Stimulated activated memory B cell treated with anti-CD40 and anti-IgM and Interleukin-4, amounts not matched to agents 10 μg/mL and 1 μg/mL and 100 μg/mL, for 72 hours (primary cell): Measurements from ENCODE around the gene PIK3R5.
"Not testable (repeated sequence)": the region's sequence is repeated elsewhere in the genome, so short reads cannot be mapped to it uniquely, and the experiment has no call there.

Experiments used
- ATAC-seq: fragments of 150-1000 bp; cut with Tn5 transposase; 2 replicates; pipeline ENCODE4 v1.10.0; 2021
- H3K27ac Mint-ChIP-seq: one replicate; pipeline ENCODE4 v1.8.0; 2022; ENCODE audit warnings: mild to moderate bottlenecking, mixed read lengths
- H3K27me3 Mint-ChIP-seq: one replicate; pipeline ENCODE4 v1.8.0; 2022; ENCODE audit warnings: mixed read lengths
- H3K36me3 Mint-ChIP-seq: one replicate; pipeline ENCODE4 v1.8.0; 2022; ENCODE audit warnings: mixed read lengths
- H3K4me1 Mint-ChIP-seq: one replicate; pipeline ENCODE4 v1.8.0; 2022; ENCODE audit warnings: mixed read lengths
- H3K4me3 Mint-ChIP-seq: one replicate; pipeline ENCODE4 v1.8.0; 2022; ENCODE audit warnings: mild to moderate bottlenecking, moderate library complexity, mixed read lengths
- H3K9me3 Mint-ChIP-seq: one replicate; pipeline ENCODE4 v1.8.0; 2022; ENCODE audit warnings: mixed read lengths

Gene PIK3R5

DNA sequence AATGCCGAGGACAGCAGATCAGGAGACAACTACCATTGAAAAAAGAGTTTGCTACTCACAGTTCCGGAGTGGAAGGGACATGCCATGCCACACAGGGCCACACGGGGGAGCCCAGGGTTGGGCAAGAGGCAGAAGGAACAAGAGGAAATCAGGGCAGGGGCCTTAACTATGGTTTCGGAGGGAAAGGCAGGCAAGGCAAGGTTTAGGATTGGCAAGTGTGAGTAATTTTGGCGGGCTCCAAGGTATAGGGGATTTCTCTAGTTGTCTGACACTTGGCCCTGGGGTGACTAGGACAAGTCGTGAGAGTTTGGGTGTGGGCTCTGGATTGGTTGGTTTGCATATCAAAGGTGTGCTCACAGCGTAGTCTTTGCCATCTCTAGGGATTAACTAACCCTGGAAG lies 28.8 kb upstream of the PIK3R5 start:
- peaks cover 7% of the 10 kb centered on the region for H3K27me3 Mint-ChIP-seq
- ATAC-seq: peak; percentile 69

GRCh38 chr17:8991514-8992285 lies 26.2 kb upstream of the PIK3R5 start:
- peak; percentile 60 for ATAC-seq
- Mint-ChIP-seq H3K36me3 (peaks cover 7% of the 10 kb centered on the region), H3K4me3 (no peak overlapping the region), H3K9me3 (peaks cover 5% of the 10 kb centered on the region), H3K4me1 (peaks cover 12% of the 10 kb centered on the region), H3K27ac (peak overlapping the region; percentile 28), H3K27me3 (peaks cover 9% of the 10 kb centered on the region)

More for the DNA sequence above, 28.8 kb upstream of the PIK3R5 start:
- H3K9me3 Mint-ChIP-seq: peaks cover 3% of the 10 kb centered on the region
- peaks cover 12% of the 10 kb centered on the region for H3K4me1 Mint-ChIP-seq
- no peak overlapping the region for H3K27ac Mint-ChIP-seq
- H3K4me3 Mint-ChIP-seq: no peak overlapping the region
- H3K36me3 Mint-ChIP-seq: no peaks in the 10 kb centered on the region

DNA sequence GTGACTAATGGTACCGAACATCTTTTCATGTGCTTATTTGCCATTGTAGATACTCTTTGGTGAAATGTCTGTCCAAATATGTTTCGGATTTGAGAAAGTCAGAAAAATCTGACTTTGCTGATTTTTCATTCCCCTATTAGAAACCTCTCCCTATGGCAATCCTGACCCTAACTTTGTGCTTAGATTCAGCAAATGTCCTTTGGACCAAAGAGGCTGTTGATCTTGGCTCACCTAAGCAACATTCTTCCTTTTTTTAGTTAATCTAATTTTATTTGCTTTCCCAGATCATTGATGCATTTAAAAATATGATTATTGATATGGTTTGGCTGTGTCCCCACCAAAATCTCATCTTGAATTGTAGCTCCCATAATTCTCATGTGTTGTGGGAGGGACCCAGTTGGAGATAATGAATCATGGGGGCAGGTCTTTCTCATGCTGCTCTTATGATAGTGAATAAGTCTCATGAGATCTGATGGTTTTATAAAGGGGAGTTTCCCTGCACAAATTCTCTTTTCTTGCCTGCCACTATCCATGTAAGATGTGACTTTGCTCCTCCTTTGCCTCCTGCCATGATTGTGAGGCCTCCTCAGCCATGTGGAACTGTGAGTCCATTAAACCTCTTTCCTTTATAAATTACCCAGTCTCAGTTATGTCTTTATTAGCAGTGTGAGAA lies 22.9 kb upstream of the PIK3R5 start:
- H3K9me3 Mint-ChIP-seq, H3K27me3 Mint-ChIP-seq: not testable (repeated sequence)

DNA sequence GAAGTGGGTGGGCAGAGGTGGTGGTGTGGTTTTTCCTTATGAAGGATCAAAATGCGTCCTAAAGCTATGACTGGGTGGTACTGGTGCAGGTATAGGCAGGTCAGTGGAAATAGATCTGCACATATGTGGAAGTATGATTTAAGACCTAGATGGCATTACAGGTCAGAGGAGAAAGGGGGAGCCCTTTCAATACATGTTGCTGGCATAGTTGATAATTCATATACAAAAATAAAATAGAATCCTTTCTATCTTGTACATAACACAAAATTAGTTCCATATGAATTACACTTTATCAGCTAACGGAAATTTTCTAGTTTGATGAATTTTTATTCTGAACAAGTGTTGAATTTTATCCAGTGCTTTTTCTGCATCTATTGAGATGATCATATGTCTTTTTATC lies 20.8 kb upstream of the PIK3R5 start:
- peaks cover 8% of the 10 kb centered on the region for H3K9me3 Mint-ChIP-seq
- peaks cover 27% of the 10 kb centered on the region for H3K4me1 Mint-ChIP-seq
- H3K36me3 Mint-ChIP-seq: peaks cover 14% of the 10 kb centered on the region
- H3K27me3 Mint-ChIP-seq: peaks cover 9% of the 10 kb centered on the region
- peak overlapping the region; percentile 86 for H3K27ac Mint-ChIP-seq
- no peak overlapping the region for H3K4me3 Mint-ChIP-seq
- no peak for ATAC-seq

More for the DNA sequence above, 22.9 kb upstream of the PIK3R5 start:
- H3K4me1 Mint-ChIP-seq: peaks cover 32% of the 10 kb centered on the region
- H3K4me3 Mint-ChIP-seq, ATAC-seq, H3K27ac Mint-ChIP-seq: not testable (repeated sequence)
- peaks cover 14% of the 10 kb centered on the region for H3K36me3 Mint-ChIP-seq

- peaks cover 30% of the 10 kb centered on the region for H3K4me1 Mint-ChIP-seq
- peak; percentile 89 for ATAC-seq
- H3K27ac Mint-ChIP-seq: peak overlapping the region; percentile 86
- H3K36me3 Mint-ChIP-seq: peaks cover 14% of the 10 kb centered on the region
- peaks cover 8% of the 10 kb centered on the region for H3K9me3 Mint-ChIP-seq
- no peak overlapping the region for H3K4me3 Mint-ChIP-seq
- H3K27me3 Mint-ChIP-seq: peaks cover 9% of the 10 kb centered on the region
Observed at GRCh38 chr17:8985054-8985701, 19.7 kb upstream of the PIK3R5 start.

- H3K36me3 Mint-ChIP-seq: peaks cover 14% of the 10 kb centered on the region
- H3K27ac Mint-ChIP-seq: peak overlapping the region; percentile 57
- not testable (repeated sequence) for H3K9me3 Mint-ChIP-seq, ATAC-seq, H3K27me3 Mint-ChIP-seq
- peak overlapping the region; percentile 19 for H3K4me3 Mint-ChIP-seq
- H3K4me1 Mint-ChIP-seq: peaks cover 39% of the 10 kb centered on the region
Observed at GRCh38 chr17:8984225-8984624, 18.7 kb upstream of the PIK3R5 start.

- no peak for ATAC-seq
- Mint-ChIP-seq H3K4me3 (no peak overlapping the region), H3K9me3 (peaks cover 6% of the 10 kb centered on the region), H3K27ac (no peak overlapping the region), H3K36me3 (peaks cover 7% of the 10 kb centered on the region), H3K27me3 (no peaks in the 10 kb centered on the region), H3K4me1 (peaks cover 39% of the 10 kb centered on the region)
Observed at GRCh38 chr17:8981443-8981842, 15.9 kb upstream of the PIK3R5 start.

DNA sequence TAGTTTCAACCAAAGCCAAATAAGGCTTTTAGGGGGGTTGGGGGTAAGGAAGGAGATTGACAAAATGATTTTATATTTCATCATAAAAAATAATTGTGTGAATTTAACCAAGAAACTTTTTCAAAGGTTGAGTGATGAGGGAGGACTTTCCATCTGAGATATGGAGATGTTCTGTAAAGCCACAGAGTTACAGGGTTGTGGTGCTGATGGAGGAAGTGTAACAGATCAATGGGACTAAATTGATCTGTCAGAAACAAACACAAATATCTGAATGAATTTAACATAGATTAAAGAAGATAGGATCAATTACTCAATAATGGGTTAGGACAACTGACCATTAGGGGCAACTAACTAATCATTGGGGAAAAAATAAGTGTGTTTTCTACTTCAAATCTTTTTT lies 14.2 kb upstream of the PIK3R5 start:
- no peaks in the 10 kb centered on the region for H3K36me3 Mint-ChIP-seq
- peak; percentile 53 for ATAC-seq

DNA sequence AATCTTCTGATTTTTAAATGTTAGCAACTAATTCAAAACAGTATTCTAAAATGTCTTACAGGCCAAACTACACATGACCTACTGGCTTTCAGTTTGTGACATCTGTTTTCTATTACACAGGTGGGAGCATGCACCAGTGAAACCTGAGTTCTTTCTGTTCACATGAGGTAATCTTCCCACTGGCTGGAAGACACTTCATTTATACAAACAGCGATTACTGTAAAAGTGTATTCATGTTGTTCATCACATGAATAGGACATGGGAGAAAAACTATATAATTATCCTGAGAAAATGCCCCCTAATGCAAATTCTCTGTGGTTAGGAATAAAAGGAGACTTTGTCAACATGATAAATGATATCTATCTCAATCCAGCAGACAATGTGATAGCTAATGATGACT lies 11.1 kb upstream of the PIK3R5 start:
- Mint-ChIP-seq H3K9me3 (peaks cover 3% of the 10 kb centered on the region), H3K4me3 (no peak overlapping the region), H3K4me1 (peaks cover 12% of the 10 kb centered on the region), H3K36me3 (no peaks in the 10 kb centered on the region), H3K27me3 (no peaks in the 10 kb centered on the region), H3K27ac (peak overlapping the region; percentile 24)
- ATAC-seq: no peak

More for the DNA sequence above, 14.2 kb upstream of the PIK3R5 start:
- H3K4me1 Mint-ChIP-seq: peaks cover 24% of the 10 kb centered on the region
- H3K27ac Mint-ChIP-seq: peak overlapping the region; percentile 63
- no peak overlapping the region for H3K4me3 Mint-ChIP-seq
- H3K9me3 Mint-ChIP-seq: peaks cover 3% of the 10 kb centered on the region
- H3K27me3 Mint-ChIP-seq: no peaks in the 10 kb centered on the region

DNA sequence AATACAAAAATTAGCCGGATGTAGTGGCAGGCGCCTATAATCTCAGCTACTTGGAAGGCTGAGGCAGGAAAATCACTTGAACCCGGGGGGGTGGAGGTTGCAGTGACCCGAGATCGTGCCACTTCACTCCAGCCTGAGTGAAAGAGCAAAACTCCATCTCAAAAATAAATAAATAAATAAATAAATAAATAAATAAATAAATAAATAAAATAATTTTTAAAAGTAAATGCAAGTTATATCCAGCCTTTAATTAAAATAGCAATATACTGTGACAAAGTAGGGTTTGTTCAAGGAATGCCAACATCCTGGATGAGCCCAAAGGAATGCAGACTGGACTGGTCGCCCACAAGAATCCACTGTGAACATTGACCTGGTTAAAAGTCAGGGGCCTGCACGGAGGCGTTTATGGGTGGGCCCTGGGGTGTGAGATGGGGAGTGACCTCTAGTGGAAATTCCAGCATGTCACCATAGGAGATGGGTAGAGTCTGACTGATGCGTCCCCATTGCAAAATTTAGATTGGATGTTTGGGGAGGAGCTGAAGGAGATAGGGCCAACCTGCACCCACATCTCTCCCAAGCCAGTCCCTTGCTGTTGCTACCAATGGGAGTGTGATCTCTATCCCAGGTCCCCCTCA lies 9.7 kb upstream of the PIK3R5 start:
- ATAC-seq: no peak
- Mint-ChIP-seq H3K27ac (no peak overlapping the region), H3K4me1 (peaks cover 10% of the 10 kb centered on the region), H3K36me3 (peaks cover 6% of the 10 kb centered on the region), H3K27me3 (no peaks in the 10 kb centered on the region), H3K4me3 (no peak overlapping the region), H3K9me3 (peaks cover 7% of the 10 kb centered on the region)

GRCh38 chr17:8969901-8970300 lies 4.4 kb upstream of the PIK3R5 start:
- peaks cover 18% of the 10 kb centered on the region for H3K9me3 Mint-ChIP-seq
- H3K4me3 Mint-ChIP-seq: no peak overlapping the region
- H3K4me1 Mint-ChIP-seq: peaks cover 20% of the 10 kb centered on the region
- H3K27me3 Mint-ChIP-seq: no peaks in the 10 kb centered on the region
- H3K36me3 Mint-ChIP-seq: peaks cover 23% of the 10 kb centered on the region
- H3K27ac Mint-ChIP-seq: no peak overlapping the region
- no peak for ATAC-seq

GRCh38 chr17:8968503-8968902 lies 3.0 kb upstream of the PIK3R5 start:
- ATAC-seq: no peak
- Mint-ChIP-seq H3K4me1 (peaks cover 31% of the 10 kb centered on the region), H3K36me3 (peaks cover 23% of the 10 kb centered on the region), H3K27me3 (no peaks in the 10 kb centered on the region), H3K4me3 (no peak overlapping the region), H3K27ac (peak overlapping the region; percentile 55), H3K9me3 (peaks cover 18% of the 10 kb centered on the region)

DNA sequence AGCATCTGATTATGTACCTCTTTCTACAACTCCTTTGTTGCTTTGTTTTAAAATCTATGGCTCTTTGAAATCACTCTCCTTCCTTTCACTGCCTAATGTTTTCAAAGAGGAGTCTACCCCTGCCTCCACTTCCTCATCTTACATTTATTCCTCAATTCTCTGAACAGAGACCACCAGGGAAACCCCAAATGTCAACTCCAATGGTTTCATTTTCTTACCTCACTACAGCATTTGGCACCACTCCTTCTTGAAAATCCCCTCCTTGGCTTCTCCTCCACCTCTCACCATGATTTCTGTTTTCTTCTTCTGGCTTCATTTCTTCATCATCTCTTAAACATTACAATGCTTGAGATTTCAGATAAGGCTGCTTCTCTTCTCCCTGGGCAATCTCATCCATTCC lies 2.4 kb upstream of the PIK3R5 start:
- H3K4me1 Mint-ChIP-seq: peaks cover 38% of the 10 kb centered on the region
- peaks cover 23% of the 10 kb centered on the region for H3K36me3 Mint-ChIP-seq
- H3K4me3 Mint-ChIP-seq: no peak overlapping the region
- H3K27me3 Mint-ChIP-seq: no peaks in the 10 kb centered on the region
- ATAC-seq: no peak
- peaks cover 18% of the 10 kb centered on the region for H3K9me3 Mint-ChIP-seq
- peak overlapping the region; percentile 55 for H3K27ac Mint-ChIP-seq

DNA sequence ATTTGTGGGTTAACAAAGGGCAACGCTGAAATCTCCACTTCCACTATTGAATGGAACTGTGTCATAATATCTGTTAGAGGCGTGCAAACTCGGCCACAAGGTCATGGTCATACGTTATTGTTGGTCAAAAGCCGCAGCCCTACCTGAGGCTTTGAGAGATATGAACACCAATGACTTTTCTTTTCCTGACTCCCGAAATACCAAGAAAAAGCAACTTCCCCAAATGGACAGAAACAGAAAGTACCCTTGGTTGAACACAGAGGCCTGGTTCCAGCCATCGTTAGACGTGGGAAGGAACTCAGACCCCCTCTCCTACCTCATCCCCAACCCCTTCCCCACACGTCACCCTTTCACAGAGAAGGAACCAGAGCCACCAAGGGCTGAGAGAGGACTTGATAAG lies 1.4 kb upstream of the PIK3R5 start:
- H3K27ac Mint-ChIP-seq: peak overlapping the region; percentile 55
- no peaks in the 10 kb centered on the region for H3K27me3 Mint-ChIP-seq
- peaks cover 18% of the 10 kb centered on the region for H3K9me3 Mint-ChIP-seq
- no peak for ATAC-seq
- peaks cover 45% of the 10 kb centered on the region for H3K4me1 Mint-ChIP-seq
- peaks cover 27% of the 10 kb centered on the region for H3K36me3 Mint-ChIP-seq
- H3K4me3 Mint-ChIP-seq: peak overlapping the region; percentile 88

- peaks cover 34% of the 10 kb centered on the region for H3K36me3 Mint-ChIP-seq
- peak overlapping the region; percentile 55 for H3K27ac Mint-ChIP-seq
- no peaks in the 10 kb centered on the region for H3K27me3 Mint-ChIP-seq
Observed at GRCh38 chr17:8964801-8965393, 610 bp downstream of the PIK3R5 start.

More at GRCh38 chr17:8964801-8965393, 610 bp downstream of the PIK3R5 start:
- Mint-ChIP-seq H3K9me3 (peaks cover 11% of the 10 kb centered on the region), H3K4me3 (peak overlapping the region; percentile 88), H3K4me1 (peaks cover 62% of the 10 kb centered on the region)
- ATAC-seq: peak; percentile 50
